BLaER1 treated with 17β-estradiol and CSF1 and Interleukin-3, amounts not matched to agents 10 nM and 100 nM (cell line): ENCODE results near the gene ERGIC1.
A peak's percentile ranks its signal among the peaks of the same experiment; 100 is the strongest.

Experiments used
- H3K27ac ChIP-seq, 11 experiments: shearing (Covaris generic); formaldehyde crosslinking; 2 replicates each; pipeline ENCODE4 v1.8.1; 2022
- H3K27me3 ChIP-seq, 11 experiments: shearing (Covaris generic); formaldehyde crosslinking; 2 replicates each; pipeline ENCODE4 v1.8.1; 2022
- H3K36me3 ChIP-seq, 11 experiments: shearing (Covaris generic); formaldehyde crosslinking; 2 replicates each; pipeline ENCODE4 v1.8.1; 2022
- H3K4me1 ChIP-seq, 10 experiments: shearing (Covaris generic); formaldehyde crosslinking; 2 replicates each; pipeline ENCODE4 v1.8.1; 2022
- H3K4me2 ChIP-seq, 11 experiments: shearing (Covaris generic); formaldehyde crosslinking; 2 replicates each; pipeline ENCODE4 v1.8.1; 2022
- H3K4me3 ChIP-seq, 10 experiments: shearing (Covaris generic); formaldehyde crosslinking; 2 replicates each; pipeline ENCODE4 v1.8.1; 2022
- H3K9ac ChIP-seq, 11 experiments: shearing (Covaris generic); formaldehyde crosslinking; 2 replicates each; pipeline ENCODE4 v1.8.1; 2022
- H3K9me3 ChIP-seq, 11 experiments: shearing (Covaris generic); formaldehyde crosslinking; replicated peaks in 1 of 11; 2 replicates each; pipeline ENCODE4 v1.8.1; 2022
- H4K20me1 ChIP-seq, 11 experiments: shearing (Covaris generic); formaldehyde crosslinking; 2 replicates each; pipeline ENCODE4 v1.8.1; 2022
- Cebpa-rat ChIP-seq, 11 experiments: shearing (Covaris generic); IDR thresholded peaks; 2 replicates each; pipeline ENCODE4 v1.8.1; 2022

The ERGIC1 gene

GRCh38 chr5:172820046-172820767, 13.8 kb upstream of the ERGIC1 start:
- Histone ChIP-seq H3K9me3 (peaks cover 1 to 6% (median 3%) of the 10 kb centered on the region in 11 experiments; a peak in 19 of 22 replicates), H3K4me1 (peaks cover 18 to 42% (median 24%) of the 10 kb centered on the region in 10 experiments), H3K4me3 (no peak overlapping the region), H3K27ac (no peak overlapping the region; a peak in 1 of 22 replicates), H3K4me2 (peak overlapping the region; percentile 37 to 64 (median 52); a peak in 21 of 22 replicates), H3K27me3 (no peaks in the 10 kb centered on the region), H3K9ac (no peak overlapping the region; a peak in 1 of 22 replicates), H3K36me3 (no peaks in the 10 kb centered on the region), H4K20me1 (no peaks in the 10 kb centered on the region)
- TF ChIP-seq Cebpa-rat (IDR thresholded peaks at IDR 0.05): no peak

DNA sequence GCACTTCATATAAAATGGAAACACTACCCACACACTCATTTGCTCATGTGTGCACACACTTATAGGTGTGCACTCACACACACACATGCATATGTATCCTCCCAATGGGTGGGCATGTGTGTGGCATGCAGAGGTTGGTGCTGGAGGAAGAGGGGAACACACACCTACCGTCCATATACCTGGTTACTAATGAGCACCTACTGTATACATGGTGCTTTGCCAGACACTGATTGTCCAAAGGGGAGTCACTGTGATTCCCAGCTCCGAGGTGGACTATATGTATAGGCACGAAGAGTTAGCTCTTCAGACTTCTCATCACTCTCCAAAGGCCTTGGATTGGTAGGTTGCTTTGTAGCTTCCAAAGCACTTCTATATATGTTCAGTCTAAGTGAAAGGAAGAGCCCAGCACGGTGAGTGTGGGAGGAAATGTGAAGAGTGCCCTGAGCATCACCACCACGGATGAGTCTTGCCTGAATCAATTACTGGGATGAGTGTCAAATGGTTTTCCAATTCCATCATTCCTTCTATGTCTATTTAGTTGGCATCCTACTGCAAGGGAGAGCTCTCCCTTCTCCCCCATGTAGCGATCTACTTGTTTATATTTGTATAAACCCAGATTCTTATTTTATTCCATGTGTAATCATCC, 12.6 kb upstream of the ERGIC1 start:
- no peaks in the 10 kb centered on the region for H4K20me1 ChIP-seq

DNA sequence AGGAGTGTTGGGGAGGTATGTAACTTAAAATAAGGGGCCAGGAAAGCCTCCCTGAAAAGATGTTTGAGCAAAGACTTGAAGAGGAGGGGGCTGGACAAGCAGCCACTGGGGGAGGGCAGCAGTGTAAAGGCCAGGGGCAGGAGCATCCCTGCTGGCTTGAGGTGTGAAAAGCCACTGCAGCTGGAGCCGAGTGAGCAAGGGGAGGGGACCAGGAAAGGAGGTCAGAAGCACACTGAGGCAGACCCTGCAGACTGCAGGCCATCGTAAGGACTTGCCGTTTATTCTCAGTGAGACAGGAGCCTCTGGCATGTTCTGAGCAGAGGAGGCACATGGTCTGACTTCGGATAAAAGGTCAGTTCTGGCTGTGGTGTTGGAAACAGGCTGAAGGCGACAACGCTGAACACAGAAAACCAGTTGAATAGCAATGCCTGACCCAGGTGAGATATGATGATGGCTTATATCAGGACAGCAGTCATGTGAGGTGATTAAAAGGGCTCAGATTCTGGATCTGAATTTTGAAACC, 10.2 kb upstream of the ERGIC1 start:
- Histone ChIP-seq H3K27me3 (no peaks in the 10 kb centered on the region), H4K20me1 (no peaks in the 10 kb centered on the region), H3K9ac (no peak overlapping the region), H3K36me3 (peaks cover 0 to 12% (median 0%) of the 10 kb centered on the region in 11 experiments; a peak in 4 of 22 replicates), H3K9me3 (peaks cover 22 to 28% (median 24%) of the 10 kb centered on the region in 11 experiments), H3K4me1 (peaks cover 30 to 37% (median 33%) of the 10 kb centered on the region in 10 experiments), H3K27ac (no peak overlapping the region), H3K4me2 (no peak overlapping the region), H3K4me3 (no peak overlapping the region)
- TF ChIP-seq Cebpa-rat (IDR thresholded peaks at IDR 0.05): no peak

More for the DNA sequence above, 12.6 kb upstream of the ERGIC1 start:
- Histone ChIP-seq H3K27me3 (no peaks in the 10 kb centered on the region), H3K4me2 (no peak overlapping the region), H3K4me3 (no peak overlapping the region), H3K9me3 (peaks cover 14 to 18% (median 16%) of the 10 kb centered on the region in 11 experiments), H3K9ac (no peak overlapping the region), H3K27ac (no peak overlapping the region), H3K4me1 (peaks cover 17 to 29% (median 23%) of the 10 kb centered on the region in 10 experiments), H3K36me3 (peaks cover 0 to 8% (median 0%) of the 10 kb centered on the region in 11 experiments; a peak in 4 of 22 replicates)
- TF ChIP-seq Cebpa-rat (IDR thresholded peaks at IDR 0.05): no peak

GRCh38 chr5:172825610-172826204, 8.3 kb upstream of the ERGIC1 start:
- Histone ChIP-seq H3K4me3 (peak overlapping the region in 1 of 10 experiments; percentile 24; a peak in 1 of 20 replicates), H3K9ac (no peak overlapping the region), H3K4me2 (no peak overlapping the region), H3K27me3 (no peaks in the 10 kb centered on the region), H4K20me1 (no peaks in the 10 kb centered on the region), H3K4me1 (peaks cover 28 to 37% (median 33%) of the 10 kb centered on the region in 10 experiments), H3K36me3 (peaks cover 0 to 12% (median 0%) of the 10 kb centered on the region in 11 experiments; a peak in 4 of 22 replicates), H3K27ac (no peak overlapping the region), H3K9me3 (peaks cover 22 to 28% (median 24%) of the 10 kb centered on the region in 11 experiments)
- TF ChIP-seq Cebpa-rat (IDR thresholded peaks at IDR 0.05): no peak

DNA sequence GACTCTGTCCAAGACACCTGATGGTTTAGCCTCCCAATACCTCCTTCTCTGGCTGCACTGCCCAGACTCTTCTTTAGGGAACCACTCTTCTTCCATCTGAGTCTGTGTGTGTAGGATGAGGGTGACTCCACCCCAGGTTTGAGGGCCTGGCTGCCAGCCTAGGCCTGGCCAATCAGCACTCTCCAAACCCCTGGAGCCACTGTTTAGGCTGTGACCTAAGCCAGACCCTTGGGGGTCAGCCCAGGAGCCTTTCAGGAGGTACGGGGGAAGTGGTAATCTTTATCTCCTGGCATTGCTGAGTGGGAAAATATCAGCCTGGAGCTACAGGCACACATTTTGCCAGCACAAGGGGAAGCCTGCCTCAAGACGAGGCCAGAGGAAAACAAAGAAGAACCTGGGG, 6.2 kb upstream of the ERGIC1 start:
- Histone ChIP-seq H3K27me3 (no peaks in the 10 kb centered on the region), H3K4me2 (peak overlapping the region; percentile 39 to 81 (median 62)), H3K4me1 (peaks cover 42 to 52% (median 50%) of the 10 kb centered on the region in 10 experiments), H3K4me3 (no peak overlapping the region), H3K9ac (peak overlapping the region in 5 of 11 experiments; percentile 3 to 44 (median 36); a peak in 4 of 22 replicates), H4K20me1 (no peaks in the 10 kb centered on the region), H3K9me3 (peaks cover 22 to 28% (median 24%) of the 10 kb centered on the region in 11 experiments), H3K36me3 (peaks cover 0 to 12% (median 0%) of the 10 kb centered on the region in 11 experiments; a peak in 4 of 22 replicates), H3K27ac (peak overlapping the region in 8 of 11 experiments; percentile 10 to 49 (median 34); a peak in 8 of 22 replicates)
- TF ChIP-seq Cebpa-rat (IDR thresholded peaks at IDR 0.05): no peak

- H4K20me1 ChIP-seq: no peaks in the 10 kb centered on the region
- peak overlapping the region in 5 of 11 experiments; percentile 7 to 36 (median 19); a peak in 6 of 22 replicates for H3K27ac ChIP-seq
- no peak for TF ChIP-seq Cebpa-rat (IDR thresholded peaks at IDR 0.05)
- H3K4me3 ChIP-seq: no peak overlapping the region
- H3K27me3 ChIP-seq: no peaks in the 10 kb centered on the region
- H3K36me3 ChIP-seq: peaks cover 0 to 12% (median 0%) of the 10 kb centered on the region in 11 experiments; a peak in 4 of 22 replicates
- peak overlapping the region; percentile 39 to 81 (median 62) for H3K4me2 ChIP-seq
- peak overlapping the region in 2 of 11 experiments; percentile 7 to 36; a peak in 4 of 22 replicates for H3K9ac ChIP-seq
- H3K4me1 ChIP-seq: peaks cover 49 to 63% (median 60%) of the 10 kb centered on the region in 10 experiments
- peaks cover 22 to 28% (median 24%) of the 10 kb centered on the region in 11 experiments for H3K9me3 ChIP-seq
Observed at GRCh38 chr5:172828911-172829431, 5.1 kb upstream of the ERGIC1 start.

- Histone ChIP-seq H3K27ac (peak overlapping the region in 8 of 11 experiments; percentile 25 to 60 (median 48); a peak in 13 of 22 replicates), H3K4me2 (peak overlapping the region; percentile 36 to 81 (median 57); a peak in 21 of 22 replicates)
Observed at GRCh38 chr5:172830275-172830799, 3.7 kb upstream of the ERGIC1 start.

More at GRCh38 chr5:172830275-172830799, 3.7 kb upstream of the ERGIC1 start:
- no peak for TF ChIP-seq Cebpa-rat (IDR thresholded peaks at IDR 0.05)
- Histone ChIP-seq H4K20me1 (no peaks in the 10 kb centered on the region), H3K9ac (peak overlapping the region in 3 of 11 experiments; percentile 24 to 36 (median 34); a peak in 2 of 22 replicates), H3K27me3 (no peaks in the 10 kb centered on the region), H3K4me3 (no peak overlapping the region), H3K9me3 (peaks cover 16 to 25% (median 21%) of the 10 kb centered on the region in 11 experiments), H3K36me3 (peaks cover 0 to 12% (median 0%) of the 10 kb centered on the region in 11 experiments; a peak in 4 of 22 replicates), H3K4me1 (peaks cover 52 to 67% (median 63%) of the 10 kb centered on the region in 10 experiments)
